ENCODE data around the gene MED26.

The MED26 gene

DNA sequence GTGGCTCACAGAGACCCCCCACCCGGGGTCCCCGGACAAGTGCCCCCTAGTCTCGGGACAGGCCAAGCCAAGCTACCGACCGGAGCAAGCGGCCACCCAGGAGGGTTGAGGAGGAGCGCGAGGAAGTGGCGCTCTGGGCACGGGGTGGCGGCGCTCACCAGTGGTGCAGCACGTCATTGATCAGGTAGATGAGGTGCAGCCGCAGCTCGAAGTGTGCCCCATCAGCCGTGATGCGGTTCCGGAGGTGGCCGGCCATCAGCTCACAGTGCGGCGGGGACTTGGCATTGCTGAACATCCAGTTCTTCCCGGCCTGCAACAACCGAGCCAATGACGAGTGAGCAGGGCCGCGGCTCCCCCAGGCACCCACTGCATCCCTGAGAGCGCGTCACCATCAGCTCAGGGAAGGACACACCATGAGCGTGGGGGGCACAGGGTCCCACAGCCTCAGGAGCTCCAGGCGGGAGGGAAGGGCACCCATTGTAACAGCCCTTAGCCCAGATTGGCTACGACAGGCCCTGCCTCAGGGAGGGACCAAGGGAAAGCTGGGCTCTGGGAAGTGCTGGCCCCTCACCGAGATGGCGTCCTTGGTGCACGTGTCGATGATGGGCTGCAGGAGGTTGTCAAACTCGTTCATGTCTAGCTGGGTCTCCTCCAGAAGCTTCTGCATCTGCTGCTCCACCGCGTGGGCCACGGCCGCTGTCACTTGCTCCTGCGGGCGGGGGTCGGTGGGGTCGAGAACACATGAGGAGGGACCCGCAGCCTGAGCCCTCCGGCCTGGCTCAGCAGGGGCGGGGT lies 95.4 kb downstream of the MED26 start:
- no peak for DNase-seq

DNA sequence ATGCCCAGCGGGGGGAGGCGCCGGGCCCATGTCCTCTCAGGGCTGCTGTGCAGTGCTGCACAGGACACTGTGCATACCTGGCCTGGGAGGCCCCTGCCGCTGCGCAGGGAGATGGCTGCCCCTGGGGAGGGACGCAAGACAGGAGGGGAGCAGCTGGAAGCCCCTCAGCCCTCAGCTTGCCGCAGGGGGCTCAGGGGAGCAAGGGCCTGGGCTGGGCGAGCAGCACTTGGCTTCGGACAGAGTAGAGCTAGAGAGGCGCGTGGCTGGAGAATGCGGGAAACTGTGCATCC lies 96.7 kb downstream of the MED26 start:
- no peak for DNase-seq

DNA sequence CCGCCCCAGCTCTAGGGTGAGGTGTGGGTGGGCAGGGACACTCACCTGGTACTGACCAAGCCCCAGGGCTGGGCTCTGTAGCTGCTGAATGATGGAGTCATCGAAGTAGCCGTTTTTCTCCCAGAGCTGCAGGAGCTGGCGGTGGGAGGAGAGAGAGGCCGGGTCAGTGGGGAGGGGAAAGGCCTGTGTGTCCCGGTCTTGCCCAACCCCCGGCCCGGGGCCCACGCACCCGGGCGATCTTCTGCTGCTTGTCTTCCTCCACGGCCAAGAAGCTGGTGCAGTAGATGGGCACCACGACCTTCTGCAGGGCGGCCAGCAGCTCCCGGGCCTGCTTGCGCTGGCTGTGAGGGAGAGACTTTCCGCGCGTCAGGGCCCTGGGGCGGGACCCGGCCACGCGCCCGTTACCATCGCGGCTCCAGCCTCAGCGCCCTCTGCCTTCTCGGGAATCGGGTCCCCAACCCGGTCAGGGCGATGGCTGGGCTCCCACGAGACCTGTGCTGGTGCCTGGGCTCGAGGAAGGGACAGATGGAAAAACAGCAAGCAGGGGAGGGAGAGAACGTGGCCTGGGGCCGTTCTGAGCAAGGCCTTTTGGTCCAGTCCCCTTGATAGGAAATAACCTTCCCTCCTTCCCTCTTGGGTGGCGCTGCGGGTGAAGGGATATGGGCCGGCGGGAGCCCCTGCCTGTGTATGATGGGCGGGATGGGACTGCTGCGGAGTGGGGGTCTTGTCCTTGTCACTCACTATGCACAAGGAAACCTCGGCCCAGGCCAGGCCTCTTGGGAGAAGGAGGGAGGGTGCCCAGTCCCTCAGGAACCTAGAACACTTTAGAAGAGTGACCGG lies 97.2 kb downstream of the MED26 start:
- no peak for DNase-seq

DNA sequence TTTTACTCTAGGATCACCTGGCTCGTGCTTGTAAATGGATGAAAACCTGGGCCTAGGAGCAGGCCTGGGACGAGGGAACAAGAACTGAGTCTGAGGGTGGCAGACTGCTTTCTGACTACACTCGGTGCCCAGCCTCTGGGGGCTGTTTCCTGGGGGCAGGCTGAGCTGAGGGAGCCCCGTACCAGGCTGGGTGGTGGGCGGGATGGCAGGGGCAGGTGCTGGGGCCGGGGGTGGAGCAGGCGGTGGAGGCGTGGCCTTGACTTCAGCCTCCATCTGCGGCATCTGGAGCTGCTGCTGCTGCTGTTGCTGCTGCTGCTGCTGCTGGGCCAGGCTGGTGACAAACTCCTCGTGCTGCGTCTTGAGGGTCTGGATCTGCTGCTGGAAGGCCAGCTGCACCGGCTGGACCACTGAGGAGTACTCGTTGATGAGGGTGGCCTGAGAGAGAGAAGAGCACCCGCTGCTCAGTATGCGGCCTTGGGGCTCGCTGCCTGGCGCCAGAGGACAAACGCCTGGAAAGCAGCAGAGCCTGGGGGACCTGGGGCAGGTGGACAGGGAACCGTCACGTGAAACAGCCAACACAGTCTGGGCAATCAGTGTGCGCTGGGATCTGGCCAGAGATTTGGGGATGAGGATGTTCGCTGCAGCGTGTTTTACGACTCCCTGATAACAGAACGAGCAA lies 98.4 kb downstream of the MED26 start:
- no peak for DNase-seq

DNA sequence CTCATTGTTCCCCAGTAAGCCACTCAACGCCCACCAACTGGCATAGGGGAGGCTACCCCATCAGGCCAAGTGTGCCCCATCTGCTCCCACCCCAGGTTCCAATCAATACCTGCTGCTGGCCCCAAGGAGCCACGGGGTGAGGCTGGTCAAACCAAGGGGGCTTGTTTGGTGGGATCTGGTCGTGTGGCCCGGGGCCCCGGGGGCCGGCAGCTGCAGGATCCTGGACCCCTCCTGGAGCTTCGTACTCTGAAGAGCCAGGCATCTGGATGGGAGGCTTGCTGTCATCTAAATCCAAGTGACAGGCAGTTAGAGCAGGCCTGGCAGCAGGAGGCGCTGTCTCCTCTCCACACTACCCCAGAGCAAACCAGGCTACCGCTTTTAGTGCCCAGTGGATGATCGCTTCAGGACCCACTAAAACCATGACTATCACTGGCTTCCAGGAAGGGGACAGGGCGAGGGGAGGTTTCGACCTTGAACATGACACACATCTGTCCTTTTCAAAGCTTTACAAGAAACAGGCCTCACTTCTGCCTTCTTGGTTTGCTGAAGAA lies 100.0 kb downstream of the MED26 start:
- DNase-seq, result no peak

DNA sequence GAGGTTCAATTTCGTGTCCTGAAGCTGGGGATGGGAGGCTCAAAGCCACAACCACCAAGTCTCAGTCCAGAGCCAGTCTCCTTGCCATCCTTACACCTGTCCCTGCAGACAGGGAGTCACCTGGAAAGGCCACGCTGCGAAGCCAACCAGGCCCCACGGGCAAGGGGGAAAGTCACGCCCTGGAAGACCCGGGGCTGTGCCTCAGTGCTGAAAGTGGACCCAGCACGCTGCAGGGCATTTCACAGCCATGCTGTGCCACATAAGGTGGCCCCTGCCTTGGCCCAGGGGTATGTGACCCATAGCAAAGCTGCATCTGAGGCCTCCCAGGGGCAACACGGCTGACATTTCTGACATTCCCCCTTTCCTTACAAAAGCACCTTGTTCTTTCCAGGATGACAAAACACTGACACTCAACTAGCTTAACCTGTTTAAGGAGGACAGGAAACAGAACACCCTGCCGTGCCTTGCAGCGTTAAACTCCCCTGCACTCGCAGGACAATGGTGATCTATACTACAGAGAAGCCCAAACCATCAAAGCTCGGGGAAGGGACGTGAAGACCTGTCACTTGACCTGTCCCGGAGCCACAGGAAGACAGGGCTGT lies 100.6 kb downstream of the MED26 start:
- no peak for DNase-seq

DNA sequence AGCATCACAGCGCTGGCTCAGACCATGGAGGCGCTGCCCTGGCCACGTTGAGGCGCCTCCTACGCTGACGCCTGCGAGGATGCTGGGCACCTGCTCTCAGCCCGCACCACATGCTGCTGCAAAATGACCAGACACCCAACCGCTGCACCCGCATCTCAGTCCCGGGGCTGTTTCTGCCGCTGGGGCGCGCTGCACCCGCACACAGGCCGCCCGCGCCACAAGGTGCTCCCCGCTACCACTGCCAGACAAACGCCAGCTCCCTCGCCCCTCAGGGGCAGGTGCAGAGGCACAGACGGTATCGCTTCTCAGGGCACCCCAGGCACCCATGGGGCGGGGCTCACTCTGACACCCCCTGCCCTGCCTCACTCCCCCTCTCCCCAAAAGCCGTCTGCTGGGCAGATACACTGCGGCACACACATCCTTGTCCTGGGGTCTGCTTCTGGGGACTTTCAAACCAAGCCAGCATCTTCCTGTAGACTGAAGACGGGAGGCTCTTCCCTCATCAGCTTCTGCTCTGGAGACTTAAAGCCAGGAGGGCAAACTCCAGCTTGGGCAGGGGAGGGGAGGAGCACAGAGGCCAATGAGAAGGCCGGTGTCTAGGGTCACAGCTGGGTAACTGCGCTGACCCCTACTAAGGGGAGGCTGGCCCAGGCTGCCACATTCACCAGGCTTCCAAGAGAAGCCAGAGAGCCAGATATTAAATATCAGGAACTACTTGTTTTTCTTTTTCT lies 102.1 kb downstream of the MED26 start:
- DNase-seq, result no peak

DNA sequence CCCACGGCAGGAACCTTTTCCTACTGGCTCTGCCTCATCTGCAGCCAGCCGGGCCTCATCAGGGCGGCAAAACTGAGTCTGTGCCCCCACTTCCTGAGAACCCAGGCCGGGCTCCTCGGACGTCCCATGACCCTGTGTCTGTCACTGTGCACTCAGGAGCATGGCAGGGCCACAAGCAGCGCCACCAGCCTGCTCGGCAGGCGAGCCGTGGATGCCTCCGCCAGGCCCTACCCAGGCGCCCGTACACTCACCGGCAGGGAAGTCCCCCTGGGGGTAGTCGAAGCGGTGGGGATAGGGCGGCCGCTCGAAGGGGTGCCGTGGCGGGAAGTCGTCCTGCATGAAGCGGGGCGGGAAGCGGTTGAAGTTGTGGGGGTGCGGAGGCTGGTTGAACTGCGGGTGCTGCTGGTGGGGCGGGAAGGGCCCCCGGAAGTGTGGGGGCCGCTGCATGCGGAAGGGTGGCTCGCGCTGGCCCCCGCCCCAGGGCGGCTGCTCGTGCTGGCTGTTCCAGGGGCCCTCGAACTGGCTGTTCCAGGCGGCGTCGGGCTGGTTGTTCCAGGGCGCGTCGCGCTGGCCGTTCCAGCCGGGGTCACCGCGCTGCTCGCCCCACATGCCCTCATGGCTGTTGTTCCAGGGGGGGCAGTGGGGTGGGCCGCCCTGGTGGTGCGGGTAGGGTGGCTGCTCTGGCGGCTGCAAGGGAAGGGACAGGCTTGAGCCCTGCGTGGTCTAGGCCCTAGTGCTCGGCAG lies 102.8 kb downstream of the MED26 start:
- DNase-seq, result no peak
